Measurements from ENCODE around the gene PCDHGC3.

- TF ChIP-seq CTCF (IDR thresholded peaks at IDR 0.05) (no peak), POLR2A (IDR thresholded peaks at IDR 0.05) (no peak)
Observed at GRCh38 chr5:141492168-141492885, 16.6 kb downstream of the PCDHGC3 start.

Measured in sigmoid colon (tissue), 3 donors.